Measurements from ENCODE around the gene C11orf68. TPM values are rescaled to one million over a fixed set of nuclear protein-coding genes. Genes with fewer than 3 reads are reported as not detected.

Gene C11orf68
- total and polyA plus RNA-seq, 2 of the 8 experiments (the other 6 are each of a cell fraction or from before 2014, with no cell fraction given), result 24.0 to 51.2 TPM

- TF ChIP-seq GABPA (IDR thresholded peaks at IDR 0.05; ENCODE audit: borderline replicate concordance, insufficient read depth, low read length) (no peak), TAF7 (optimal IDR thresholded peaks at IDR 0.05; ENCODE audit: borderline replicate concordance, low read depth, low read length) (no peak), SIX5 (IDR thresholded peaks at IDR 0.05; ENCODE audit: low read depth, low read length) (no peak), BACH1 (IDR thresholded peaks at IDR 0.05; ENCODE audit: low read length) (no peak), EZH2 (IDR thresholded peaks at IDR 0.05; ENCODE audit: low read depth, low read length, severe bottlenecking) (no peak), HDAC2 (IDR thresholded peaks at IDR 0.05; ENCODE audit: borderline replicate concordance in 1 of 2, low read depth in 2 of 2, low read length in 2 of 2) (no peak), CEBPB (IDR thresholded peaks at IDR 0.05; ENCODE audit: low read depth, low read length) (no peak), KDM5A (IDR thresholded peaks at IDR 0.05; ENCODE audit: low read length) (no peak), JUN (IDR thresholded peaks at IDR 0.05; ENCODE audit: low read depth, low read length) (no peak), POU5F1 (IDR thresholded peaks at IDR 0.05; ENCODE audit: low read depth, low read length) (no peak), BCL11A (IDR thresholded peaks at IDR 0.05; ENCODE audit: low read depth in 2 of 2, low read length in 2 of 2) (no peak), CBX5 (IDR thresholded peaks at IDR 0.05; ENCODE audit: low read depth, low read length) (no peak), BRCA1 (IDR thresholded peaks at IDR 0.05; ENCODE audit: low read depth, low read length) (no peak), GTF2F1 (IDR thresholded peaks at IDR 0.05; ENCODE audit: borderline replicate concordance, low read depth, low read length) (no peak), TEAD4 (IDR thresholded peaks at IDR 0.05; ENCODE audit: low read depth, low read length) (no peak), RFX5 (IDR thresholded peaks at IDR 0.05; ENCODE audit: borderline replicate concordance, low read depth, low read length) (peak; percentile 39; the same call in 1 of the 2 replicates), SIRT6 (IDR thresholded peaks at IDR 0.05; ENCODE audit: low read length) (no peak), CHD2 (IDR thresholded peaks at IDR 0.05; ENCODE audit: low read length) (no peak)
- TF ChIP-seq, protein P1, sequence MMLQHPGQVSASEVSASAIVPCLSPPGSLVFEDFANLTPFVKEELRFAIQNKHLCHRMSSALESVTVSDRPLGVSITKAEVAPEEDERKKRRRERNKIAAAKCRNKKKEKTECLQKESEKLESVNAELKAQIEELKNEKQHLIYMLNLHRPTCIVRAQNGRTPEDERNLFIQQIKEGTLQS (IDR thresholded peaks at IDR 0.05; ENCODE audit: insufficient read depth, low read depth, low read length), result no peak
- TF ChIP-seq, protein P2, sequence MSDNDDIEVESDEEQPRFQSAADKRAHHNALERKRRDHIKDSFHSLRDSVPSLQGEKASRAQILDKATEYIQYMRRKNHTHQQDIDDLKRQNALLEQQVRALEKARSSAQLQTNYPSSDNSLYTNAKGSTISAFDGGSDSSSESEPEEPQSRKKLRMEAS (IDR thresholded peaks at IDR 0.05), result peak; percentile 69
- TF ChIP-seq, protein P3, sequence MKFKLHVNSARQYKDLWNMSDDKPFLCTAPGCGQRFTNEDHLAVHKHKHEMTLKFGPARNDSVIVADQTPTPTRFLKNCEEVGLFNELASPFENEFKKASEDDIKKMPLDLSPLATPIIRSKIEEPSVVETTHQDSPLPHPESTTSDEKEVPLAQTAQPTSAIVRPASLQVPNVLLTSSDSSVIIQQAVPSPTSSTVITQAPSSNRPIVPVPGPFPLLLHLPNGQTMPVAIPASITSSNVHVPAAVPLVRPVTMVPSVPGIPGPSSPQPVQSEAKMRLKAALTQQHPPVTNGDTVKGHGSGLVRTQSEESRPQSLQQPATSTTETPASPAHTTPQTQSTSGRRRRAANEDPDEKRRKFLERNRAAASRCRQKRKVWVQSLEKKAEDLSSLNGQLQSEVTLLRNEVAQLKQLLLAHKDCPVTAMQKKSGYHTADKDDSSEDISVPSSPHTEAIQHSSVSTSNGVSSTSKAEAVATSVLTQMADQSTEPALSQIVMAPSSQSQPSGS (IDR thresholded peaks at IDR 0.05; ENCODE audit: low read length), result no peak
Measured at GRCh38 chr11:65911682-65912568, 6.9 kb downstream of the C11orf68 start (continued).
